ENCODE measurements around the gene CANT1. TPM values are rescaled to one million over a fixed set of nuclear protein-coding genes. Genes with fewer than 3 reads are reported as not detected.

The CANT1 gene
- total and polyA plus RNA-seq, 2 of the 13 experiments (the other 11 are each of a cell fraction or from before 2014, with no cell fraction given) = 34.1 to 42.1 TPM

- TF ChIP-seq ZNF780A (CRISPR knock-in tag; IDR thresholded peaks at IDR 0.05) = no peak
- TF ChIP-seq FOXK2 (IDR thresholded peaks at IDR 0.05) = peak; percentile 47; the same call in 1 of the 2 replicates
- no peak; the same call in 1 of the 2 replicates for TF ChIP-seq RFXANK (CRISPR knock-in tag; IDR thresholded peaks at IDR 0.05)
- peak; percentile 74; the same call in 1 of the 2 replicates for TF ChIP-seq E2F5 (CRISPR knock-in tag; conservative IDR thresholded peaks at IDR 0.05)
- no peak for TF ChIP-seq ARID3A (IDR thresholded peaks at IDR 0.05; ENCODE audit: low read depth, low read length)
- peak; percentile 39 for TF ChIP-seq MAZ (IDR thresholded peaks at IDR 0.05; ENCODE audit: borderline replicate concordance, low read depth, low read length)
- peak; percentile 87 for TF ChIP-seq MAZ (CRISPR knock-in tag; IDR thresholded peaks at IDR 0.05; ENCODE audit: low read depth)
- TF ChIP-seq AHDC1 (CRISPR knock-in tag; IDR thresholded peaks at IDR 0.05; ENCODE audit: borderline replicate concordance) = 0 out of 2 replicates have a peak, but pooled peaks have one; percentile 6
- TF ChIP-seq ZNF224 (CRISPR knock-in tag; IDR thresholded peaks at IDR 0.05) = no peak
- no peak for TF ChIP-seq PLSCR1 (CRISPR knock-in tag; IDR thresholded peaks at IDR 0.05; ENCODE audit: borderline replicate concordance)
- TF ChIP-seq ZNF776 (CRISPR knock-in tag; IDR thresholded peaks at IDR 0.05) = peak; percentile 55; the same call in 1 of the 2 replicates
- TF ChIP-seq POLR2A (IDR thresholded peaks at IDR 0.05; ENCODE audit: insufficient read depth in 1 of 2, low read depth in 2 of 2, low read length in 2 of 2) = peak; percentile 59 to 87
- peak; percentile 89 for TF ChIP-seq KDM2A (CRISPR knock-in tag; IDR thresholded peaks at IDR 0.05; ENCODE audit: borderline replicate concordance, low read depth)
Observed at GRCh38 chr17:79009397-79010303, at the start of gene CANT1 (continued).
